PC-3 (cell line): ENCODE data around the gene CRIM1.

Source experiments
- EZH2 ChIP-seq: fragments of 300-600 bp; sonication (generic); IDR thresholded peaks from one replicate; pipeline ENCODE4 v1.6.1; 2017; ENCODE audit warnings: antibody characterized with exemption, mild to moderate bottlenecking, low read length; ENCODE audit not compliant: unreplicated experiment
- EZH2phosphoT487 ChIP-seq: fragments of 300-600 bp; sonication (generic); IDR thresholded peaks from 2 replicates; pipeline ENCODE4 v1.6.1; 2018; ENCODE audit warnings: mild to moderate bottlenecking, antibody characterized with exemption, low read length, borderline replicate concordance
- TF ChIP-seq, protein P1 (sequence below): fragments of 300-600 bp; sonication (generic); conservative IDR thresholded peaks from 2 replicates; pipeline ENCODE4 v1.5.1; 2017; ENCODE audit warnings: antibody characterized with exemption, low read depth, mild to moderate bottlenecking, low read length

DNA sequence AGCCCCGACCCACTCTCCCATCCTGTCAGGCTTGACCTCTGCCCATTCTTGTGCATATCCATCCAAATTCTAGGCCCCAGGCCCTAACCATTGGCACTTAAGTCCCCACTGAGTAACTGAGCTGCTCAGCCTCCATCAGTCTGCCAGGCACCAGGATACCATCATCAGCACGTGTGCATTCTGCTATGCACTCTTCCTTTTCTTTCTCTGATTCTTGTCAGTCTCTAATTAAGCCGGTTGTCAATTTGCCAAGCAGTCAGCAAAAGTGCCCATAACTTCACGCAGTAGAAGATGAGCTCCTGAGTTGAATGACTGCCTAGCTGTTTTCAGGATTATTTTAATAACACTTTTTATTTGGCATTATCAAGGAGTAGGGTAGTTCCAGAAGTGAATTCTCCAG lies 135.2 kb downstream of the CRIM1 start:
- TF ChIP-seq, protein P1, sequence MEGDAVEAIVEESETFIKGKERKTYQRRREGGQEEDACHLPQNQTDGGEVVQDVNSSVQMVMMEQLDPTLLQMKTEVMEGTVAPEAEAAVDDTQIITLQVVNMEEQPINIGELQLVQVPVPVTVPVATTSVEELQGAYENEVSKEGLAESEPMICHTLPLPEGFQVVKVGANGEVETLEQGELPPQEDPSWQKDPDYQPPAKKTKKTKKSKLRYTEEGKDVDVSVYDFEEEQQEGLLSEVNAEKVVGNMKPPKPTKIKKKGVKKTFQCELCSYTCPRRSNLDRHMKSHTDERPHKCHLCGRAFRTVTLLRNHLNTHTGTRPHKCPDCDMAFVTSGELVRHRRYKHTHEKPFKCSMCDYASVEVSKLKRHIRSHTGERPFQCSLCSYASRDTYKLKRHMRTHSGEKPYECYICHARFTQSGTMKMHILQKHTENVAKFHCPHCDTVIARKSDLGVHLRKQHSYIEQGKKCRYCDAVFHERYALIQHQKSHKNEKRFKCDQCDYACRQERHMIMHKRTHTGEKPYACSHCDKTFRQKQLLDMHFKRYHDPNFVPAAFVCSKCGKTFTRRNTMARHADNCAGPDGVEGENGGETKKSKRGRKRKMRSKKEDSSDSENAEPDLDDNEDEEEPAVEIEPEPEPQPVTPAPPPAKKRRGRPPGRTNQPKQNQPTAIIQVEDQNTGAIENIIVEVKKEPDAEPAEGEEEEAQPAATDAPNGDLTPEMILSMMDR: no peak
- no peak for TF ChIP-seq EZH2
- TF ChIP-seq EZH2phosphoT487: no peak
